ENCODE measurements around the gene ZNF593.

DNA sequence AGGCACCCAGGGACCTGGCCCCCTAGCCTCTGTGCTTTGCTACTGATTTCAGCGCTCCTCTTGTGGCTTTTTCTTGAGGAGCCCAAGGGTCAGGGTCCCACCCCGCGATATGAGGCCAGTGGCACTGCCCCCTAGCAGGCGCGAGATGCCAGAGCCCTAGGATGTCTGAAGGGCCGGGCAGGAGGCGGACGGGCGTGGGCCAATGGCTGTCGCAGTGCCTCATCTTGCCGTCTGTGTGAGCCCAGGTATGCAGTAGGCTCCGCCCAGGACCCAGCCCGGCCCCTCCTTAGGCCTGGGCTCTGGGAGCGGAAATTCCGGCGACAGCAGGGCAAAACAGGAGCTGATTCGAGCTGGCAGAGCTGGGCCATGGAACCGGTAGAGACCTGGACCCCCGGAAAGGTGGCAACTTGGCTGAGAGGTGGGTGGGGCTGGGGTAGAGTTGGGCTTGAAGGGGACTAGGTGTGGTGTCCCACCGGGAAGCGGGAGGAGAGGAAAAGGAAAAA is 7.5 kb downstream of the ZNF593 start, which contains the start of gene CNKSR1:
- TF ChIP-seq POLR2A (IDR thresholded peaks at IDR 0.05; ENCODE audit: low read length) (no peak), GATA1 (IDR thresholded peaks at IDR 0.05; ENCODE audit: low read depth, low read length) (no peak)

All from erythroblast (primary cell).